H9 (cell line): ENCODE data around the gene BSDC1. TPM values are rescaled to one million over a fixed set of nuclear protein-coding genes. Genes with fewer than 3 reads are reported as not detected.

ENCODE experiments used
- DNase-seq: peaks from one replicate; pipeline ENCODE4 v3.0.0-alpha.2; 2017
- H2AFZ ChIP-seq: one replicate; pipeline ENCODE4 v1.6.1; 2013; ENCODE audit warnings: mild to moderate bottlenecking, low read length, control low read depth, moderate library complexity
- H2AK5ac ChIP-seq: 2 replicates; pipeline ENCODE4 v1.6.1; 2013; ENCODE audit warnings: low read length, control low read depth, mixed read lengths; ENCODE audit not compliant: insufficient read length
- H2BK120ac ChIP-seq: one replicate; pipeline ENCODE4 v1.6.1; 2013; ENCODE audit warnings: low read depth, mild to moderate bottlenecking, low read length, control low read depth, inconsistent platforms; ENCODE audit not compliant: poor library complexity, severe bottlenecking
- H2BK12ac ChIP-seq: 2 replicates; pipeline ENCODE4 v1.6.1; 2013; ENCODE audit warnings: low read length, control low read depth, mixed read lengths, low read depth; ENCODE audit not compliant: insufficient read length
- H2BK15ac ChIP-seq: 2 replicates; pipeline ENCODE4 v1.6.1; 2013; ENCODE audit warnings: low read depth, low read length, control low read depth
- H2BK20ac ChIP-seq: one replicate; pipeline ENCODE4 v1.6.1; 2013; ENCODE audit warnings: low read depth, mild to moderate bottlenecking, low read length, control low read depth, inconsistent platforms; ENCODE audit not compliant: poor library complexity, severe bottlenecking
- H2BK5ac ChIP-seq: 2 replicates; pipeline ENCODE4 v1.6.1; 2013; ENCODE audit warnings: low read length, control low read depth, mixed read lengths; ENCODE audit not compliant: insufficient read length
- H3K14ac ChIP-seq: 2 replicates; pipeline ENCODE4 v1.6.1; 2013; ENCODE audit warnings: low read length, control low read depth; ENCODE audit not compliant: insufficient read depth
- H3K18ac ChIP-seq: 2 replicates; pipeline ENCODE4 v1.6.1; 2013; ENCODE audit warnings: low read depth, mild to moderate bottlenecking, mixed read lengths, low read length, control low read depth; ENCODE audit not compliant: insufficient read length
- H3K23ac ChIP-seq: 2 replicates; pipeline ENCODE4 v1.6.1; 2013; ENCODE audit warnings: low read length, control low read depth, mixed read lengths, low read depth; ENCODE audit not compliant: insufficient read length
- H3K23me2 ChIP-seq: 2 replicates; pipeline ENCODE4 v1.6.1; 2013; ENCODE audit warnings: low read depth, mild to moderate bottlenecking, mixed read lengths, low read length, control low read depth; ENCODE audit not compliant: insufficient read length, poor library complexity, severe bottlenecking
- H3K27ac ChIP-seq: 2 replicates; pipeline ENCODE4 v1.5.1; 2013; ENCODE audit warnings: low read length, control low read depth, mixed read lengths, low read depth; ENCODE audit not compliant: insufficient read length
- H3K27me3 ChIP-seq: 2 replicates; pipeline ENCODE4 v1.6.1; 2013; ENCODE audit warnings: low read length, control low read depth, inconsistent platforms; ENCODE audit not compliant: insufficient read depth
- H3K4ac ChIP-seq: 2 replicates; pipeline ENCODE4 v1.6.1; 2013; ENCODE audit warnings: low read depth, mild to moderate bottlenecking, control low read depth, inconsistent platforms, low read length, moderate library complexity
- H3K4me1 ChIP-seq: 2 replicates; pipeline ENCODE4 v1.6.1; 2013; ENCODE audit warnings: low read length, control low read depth, inconsistent platforms; ENCODE audit not compliant: insufficient read depth
- H3K4me2 ChIP-seq: 2 replicates; pipeline ENCODE4 v1.6.1; 2013; ENCODE audit warnings: low read length, control low read depth, mixed read lengths; ENCODE audit not compliant: insufficient read length, insufficient read depth
- H3K56ac ChIP-seq: 2 replicates; pipeline ENCODE4 v1.6.1; 2013; ENCODE audit warnings: low read depth, mild to moderate bottlenecking, mixed read lengths, low read length, control low read depth; ENCODE audit not compliant: insufficient read length
- H3K79me1 ChIP-seq: 2 replicates; pipeline ENCODE4 v1.6.1; 2013; ENCODE audit warnings: low read depth, mild to moderate bottlenecking, moderate library complexity, low read length, control low read depth, inconsistent platforms; ENCODE audit not compliant: insufficient read depth, poor library complexity, severe bottlenecking
- H3K79me2 ChIP-seq: 2 replicates; pipeline ENCODE4 v1.6.1; 2013; ENCODE audit warnings: low read length, control low read depth, inconsistent platforms; ENCODE audit not compliant: insufficient read depth
- H3K9ac ChIP-seq: 2 replicates; pipeline ENCODE4 v1.6.1; 2013; ENCODE audit warnings: low read length, control low read depth, mixed read lengths; ENCODE audit not compliant: insufficient read length; ENCODE audit errors: extremely low read depth
- H3K9me3 ChIP-seq: one replicate; pipeline ENCODE4 v1.6.1; 2013; ENCODE audit warnings: low read depth, low read length, inconsistent platforms; ENCODE audit not compliant: control insufficient read depth
- H3T11ph ChIP-seq: one replicate; pipeline ENCODE4 v1.6.1; 2013; ENCODE audit warnings: mild to moderate bottlenecking, low read length, control low read depth, inconsistent platforms
- H4K20me1 ChIP-seq: one replicate; pipeline ENCODE4 v1.6.1; 2013; ENCODE audit not compliant: control insufficient read depth, insufficient read length, insufficient read depth
- H4K5ac ChIP-seq: 2 replicates; pipeline ENCODE4 v1.6.1; 2013; ENCODE audit warnings: low read depth, mild to moderate bottlenecking, mixed read lengths, low read length, control low read depth; ENCODE audit not compliant: insufficient read length
- H4K8ac ChIP-seq: replicated peaks from 2 replicates; pipeline ENCODE4 v1.6.1; 2013; ENCODE audit warnings: low read length, control low read depth, mixed read lengths, low read depth; ENCODE audit not compliant: insufficient read length
- H4K91ac ChIP-seq: 2 replicates; pipeline ENCODE4 v1.6.1; 2013; ENCODE audit warnings: low read depth, mild to moderate bottlenecking, moderate library complexity, mixed read lengths, low read length, control low read depth; ENCODE audit not compliant: insufficient read length
- H3K27ac Mint-ChIP-seq, 3 experiments: 2 replicates in 2 of 3; 3 replicates in 1 of 3; pipeline ENCODE4 v1.8.0; 2020 to 2021; ENCODE audit warnings: mixed read lengths in 3 of 3, mild to moderate bottlenecking in 1 of 3, moderate library complexity in 1 of 3
- H3K27me3 Mint-ChIP-seq: 2 replicates; pipeline ENCODE4 v1.8.0; 2021; ENCODE audit warnings: low read depth, mild to moderate bottlenecking, moderate library complexity, mixed read lengths
- H3K36me3 Mint-ChIP-seq, 3 experiments: 2 replicates in 2 of 3; 3 replicates in 1 of 3; pipeline ENCODE4 v1.8.0; 2020 to 2021; ENCODE audit warnings: low read depth in 3 of 3, mixed read lengths in 3 of 3; ENCODE audit not compliant: insufficient read depth in 1 of 3
- H3K4me1 Mint-ChIP-seq, 2 experiments: 2 replicates each; pipeline ENCODE4 v1.8.0; 2020; ENCODE audit warnings: mixed read lengths in 2 of 2
- H3K4me3 Mint-ChIP-seq, 2 experiments: 2 replicates in 1 of 2; 3 replicates in 1 of 2; pipeline ENCODE4 v1.8.0; 2020 to 2021; ENCODE audit warnings: mild to moderate bottlenecking in 2 of 2, mixed read lengths in 2 of 2, moderate library complexity in 1 of 2
- H3K9me3 Mint-ChIP-seq, 2 experiments: 2 replicates in 1 of 2; 3 replicates in 1 of 2; pipeline ENCODE4 v1.8.0; 2020; ENCODE audit warnings: mild to moderate bottlenecking in 2 of 2, mixed read lengths in 2 of 2, moderate library complexity in 1 of 2
- CTCF ChIP-seq: fragments of 200-600 bp; sonication (generic); conservative IDR thresholded peaks from 3 replicates; pipeline ENCODE4 v1.8.0; 2021; ENCODE audit warnings: antibody characterized with exemption, mild to moderate bottlenecking
- WGBS: extraction: QIAGEN DNeasy Blood & Tissue Kit; methylation state at CpG from one replicate; pipeline ENCODE4 v1.1.7; 2013; ENCODE audit warnings: missing lambda C conversion rate, low lambda C conversion rate, mixed read lengths; ENCODE audit not compliant: insufficient read length; ENCODE audit errors: extremely low coverage; 5-methylcytosine and 5-hydroxymethylcytosine counted together
- total RNA-seq: library from RNA; stranded (reverse); gene quantifications from 2 replicates; pipeline ENCODE4 v1.2.1, GENCODE V29; 2021

The BSDC1 gene
- total RNA-seq, 1 experiment from 2014 or later, result 52.6 TPM

- no peak overlapping the region for H3K27ac Mint-ChIP-seq
- Histone ChIP-seq H3K4ac (no peak overlapping the region), H3K23ac (no peak overlapping the region), H4K91ac (no peak overlapping the region), H2BK12ac (no peak overlapping the region), H3K23me2 (peaks cover 12% of the 10 kb centered on the region), H3K14ac (no peak overlapping the region), H2BK120ac (no peak overlapping the region), H4K8ac (no peak overlapping the region), H3K79me1 (no peaks in the 10 kb centered on the region), H3K4me2 (no peak overlapping the region), H4K5ac (no peak overlapping the region), H3K27ac (no peak overlapping the region), H3K56ac (no peak overlapping the region), H3K18ac (no peak overlapping the region), H2BK15ac (no peak overlapping the region), H2BK5ac (no peak overlapping the region), H3K9ac (no peak overlapping the region), H3T11ph (no peak overlapping the region), H3K4me1 (no peaks in the 10 kb centered on the region), H2BK20ac (no peak overlapping the region), H3K27me3 (no peaks in the 10 kb centered on the region; the same call in 1 of the 2 replicates), H4K20me1 (no peaks in the 10 kb centered on the region), H2AFZ (no peak overlapping the region), H3K79me2 (no peaks in the 10 kb centered on the region), H2AK5ac (no peak overlapping the region), H3K9me3 (no peaks in the 10 kb centered on the region)
- H3K36me3 Mint-ChIP-seq, result peaks cover 14 to 65% (median 53%) of the 10 kb centered on the region in 3 experiments
- no peak for TF ChIP-seq CTCF
- no peak overlapping the region; a peak in 1 of 5 replicates for H3K4me3 Mint-ChIP-seq
- H3K9me3 Mint-ChIP-seq, result no peaks in the 10 kb centered on the region
- no CpG with 5 or more reads among the region's 12 CpGs for WGBS
- H3K4me1 Mint-ChIP-seq, result peaks cover 8 to 12% of the 10 kb centered on the region in 2 experiments
- H3K27me3 Mint-ChIP-seq, result peaks cover 22% of the 10 kb centered on the region
- DNase-seq, result no peak
Observed at GRCh38 chr1:32363713-32364112, 30.5 kb downstream of the BSDC1 start.
